ENCODE results near the gene FAM187B. TPM values are rescaled to one million over a fixed set of nuclear protein-coding genes. Genes with fewer than 3 reads are reported as not detected.

The FAM187B gene
- polyA plus RNA-seq, 1 donor: not detected

- H3K9me3 ChIP-seq (ENCODE audit: control insufficient read depth, low read depth, low read length): no peaks in the 10 kb centered on the region
- H3K27ac ChIP-seq (ENCODE audit: low read length): no peak overlapping the region
- H3K27me3 ChIP-seq (ENCODE audit: control insufficient read depth, insufficient read depth, low read length): no peaks in the 10 kb centered on the region
- H3K4me1 ChIP-seq (ENCODE audit: control insufficient read depth, insufficient read depth, low read length): peaks cover under 1% of the 10 kb centered on the region
- no CpG with 5 or more reads among the region's 12 CpGs for WGBS (ENCODE audit: insufficient coverage, low lambda C conversion rate)
- H3K4me3 ChIP-seq (ENCODE audit: low read length): no peak overlapping the region
- no peak for DNase-seq
- H3K36me3 ChIP-seq (ENCODE audit: control insufficient read depth, insufficient read depth, low read length): peaks cover 59% of the 10 kb centered on the region
Measured at GRCh38 chr19:35261356-35262100, 33.0 kb upstream of the FAM187B start.

GRCh38 chr19:35260694-35261304 is 32.3 kb upstream of the FAM187B start:
- H3K4me1 ChIP-seq (ENCODE audit: control insufficient read depth, insufficient read depth, low read length): peaks cover under 1% of the 10 kb centered on the region
- DNase-seq: no peak
- WGBS (ENCODE audit: insufficient coverage, low lambda C conversion rate): no CpG with 5 or more reads among the region's 10 CpGs
- H3K27ac ChIP-seq (ENCODE audit: low read length): no peak overlapping the region
- H3K9me3 ChIP-seq (ENCODE audit: control insufficient read depth, low read depth, low read length): no peaks in the 10 kb centered on the region
- H3K27me3 ChIP-seq (ENCODE audit: control insufficient read depth, insufficient read depth, low read length): no peaks in the 10 kb centered on the region
- peaks cover 53% of the 10 kb centered on the region for H3K36me3 ChIP-seq (ENCODE audit: control insufficient read depth, insufficient read depth, low read length)
- H3K4me3 ChIP-seq (ENCODE audit: low read length): no peak overlapping the region

- Histone ChIP-seq H3K9me3 (ENCODE audit: control insufficient read depth, low read depth, low read length) (no peaks in the 10 kb centered on the region), H3K36me3 (ENCODE audit: control insufficient read depth, insufficient read depth, low read length) (peaks cover 55% of the 10 kb centered on the region), H3K4me1 (ENCODE audit: control insufficient read depth, insufficient read depth, low read length) (peaks cover 4% of the 10 kb centered on the region), H3K27ac (ENCODE audit: low read length) (no peak overlapping the region), H3K27me3 (ENCODE audit: control insufficient read depth, insufficient read depth, low read length) (no peaks in the 10 kb centered on the region), H3K4me3 (ENCODE audit: low read length) (no peak overlapping the region)
- WGBS (ENCODE audit: insufficient coverage, low lambda C conversion rate): 60% methylated on average over 1 of the region's 9 CpGs
- no peak for DNase-seq
Measured at GRCh38 chr19:35257113-35257461, 28.5 kb upstream of the FAM187B start.

GRCh38 chr19:35256566-35256965 is 28.0 kb upstream of the FAM187B start:
- Histone ChIP-seq H3K9me3 (ENCODE audit: control insufficient read depth, low read depth, low read length) (no peaks in the 10 kb centered on the region), H3K36me3 (ENCODE audit: control insufficient read depth, insufficient read depth, low read length) (peaks cover 51% of the 10 kb centered on the region), H3K27me3 (ENCODE audit: control insufficient read depth, insufficient read depth, low read length) (no peaks in the 10 kb centered on the region), H3K27ac (ENCODE audit: low read length) (no peak overlapping the region), H3K4me3 (ENCODE audit: low read length) (no peak overlapping the region), H3K4me1 (ENCODE audit: control insufficient read depth, insufficient read depth, low read length) (peaks cover 4% of the 10 kb centered on the region)
- WGBS (ENCODE audit: insufficient coverage, low lambda C conversion rate): no CpG with 5 or more reads among the region's 2 CpGs
- DNase-seq: no peak

GRCh38 chr19:35254341-35255297 is 26.1 kb upstream of the FAM187B start:
- no peak for DNase-seq
- H3K9me3 ChIP-seq (ENCODE audit: control insufficient read depth, low read depth, low read length): peaks cover 3% of the 10 kb centered on the region
- H3K27ac ChIP-seq (ENCODE audit: low read length): no peak overlapping the region
- H3K4me1 ChIP-seq (ENCODE audit: control insufficient read depth, insufficient read depth, low read length): peaks cover 10% of the 10 kb centered on the region
- no CpG with 5 or more reads among the region's 17 CpGs for WGBS (ENCODE audit: insufficient coverage, low lambda C conversion rate)
- peaks cover 57% of the 10 kb centered on the region for H3K36me3 ChIP-seq (ENCODE audit: control insufficient read depth, insufficient read depth, low read length)
- no peak overlapping the region for H3K4me3 ChIP-seq (ENCODE audit: low read length)
- no peaks in the 10 kb centered on the region for H3K27me3 ChIP-seq (ENCODE audit: control insufficient read depth, insufficient read depth, low read length)

- H3K27ac ChIP-seq (ENCODE audit: low read length): no peak overlapping the region
- peaks cover 3% of the 10 kb centered on the region for H3K9me3 ChIP-seq (ENCODE audit: control insufficient read depth, low read depth, low read length)
- DNase-seq: no peak
- H3K4me1 ChIP-seq (ENCODE audit: control insufficient read depth, insufficient read depth, low read length): peaks cover 10% of the 10 kb centered on the region
- peaks cover 49% of the 10 kb centered on the region for H3K36me3 ChIP-seq (ENCODE audit: control insufficient read depth, insufficient read depth, low read length)
- no CpG with 5 or more reads among the region's 9 CpGs for WGBS (ENCODE audit: insufficient coverage, low lambda C conversion rate)
- H3K4me3 ChIP-seq (ENCODE audit: low read length): no peak overlapping the region
- H3K27me3 ChIP-seq (ENCODE audit: control insufficient read depth, insufficient read depth, low read length): peaks cover 5% of the 10 kb centered on the region
Measured at GRCh38 chr19:35253316-35254286, 25.1 kb upstream of the FAM187B start.

- peaks cover 15% of the 10 kb centered on the region for H3K4me1 ChIP-seq (ENCODE audit: control insufficient read depth, insufficient read depth, low read length)
- peaks cover 3% of the 10 kb centered on the region for H3K9me3 ChIP-seq (ENCODE audit: control insufficient read depth, low read depth, low read length)
- H3K4me3 ChIP-seq (ENCODE audit: low read length): no peak overlapping the region
- WGBS (ENCODE audit: insufficient coverage, low lambda C conversion rate): no CpG with 5 or more reads among the region's 2 CpGs
- H3K36me3 ChIP-seq (ENCODE audit: control insufficient read depth, insufficient read depth, low read length): peaks cover 37% of the 10 kb centered on the region
- no peak for DNase-seq
- H3K27ac ChIP-seq (ENCODE audit: low read length): no peak overlapping the region
- peaks cover 12% of the 10 kb centered on the region for H3K27me3 ChIP-seq (ENCODE audit: control insufficient read depth, insufficient read depth, low read length)
Measured at GRCh38 chr19:35251456-35251855, 22.9 kb upstream of the FAM187B start.

- Histone ChIP-seq H3K4me1 (ENCODE audit: control insufficient read depth, insufficient read depth, low read length) (peaks cover 11% of the 10 kb centered on the region), H3K27ac (ENCODE audit: low read length) (peak overlapping the region; percentile 97), H3K9me3 (ENCODE audit: control insufficient read depth, low read depth, low read length) (peaks cover 3% of the 10 kb centered on the region), H3K27me3 (ENCODE audit: control insufficient read depth, insufficient read depth, low read length) (peaks cover 12% of the 10 kb centered on the region), H3K4me3 (ENCODE audit: low read length) (peak overlapping the region; percentile 89), H3K36me3 (ENCODE audit: control insufficient read depth, insufficient read depth, low read length) (peaks cover 30% of the 10 kb centered on the region)
- no CpG with 5 or more reads among the region's 34 CpGs for WGBS (ENCODE audit: insufficient coverage, low lambda C conversion rate)
- DNase-seq: no peak
Measured at GRCh38 chr19:35249848-35250711, 21.5 kb upstream of the FAM187B start.

Measured in large intestine (tissue), 3 donors.